ENCODE data around the gene TMEM129.

DNA sequence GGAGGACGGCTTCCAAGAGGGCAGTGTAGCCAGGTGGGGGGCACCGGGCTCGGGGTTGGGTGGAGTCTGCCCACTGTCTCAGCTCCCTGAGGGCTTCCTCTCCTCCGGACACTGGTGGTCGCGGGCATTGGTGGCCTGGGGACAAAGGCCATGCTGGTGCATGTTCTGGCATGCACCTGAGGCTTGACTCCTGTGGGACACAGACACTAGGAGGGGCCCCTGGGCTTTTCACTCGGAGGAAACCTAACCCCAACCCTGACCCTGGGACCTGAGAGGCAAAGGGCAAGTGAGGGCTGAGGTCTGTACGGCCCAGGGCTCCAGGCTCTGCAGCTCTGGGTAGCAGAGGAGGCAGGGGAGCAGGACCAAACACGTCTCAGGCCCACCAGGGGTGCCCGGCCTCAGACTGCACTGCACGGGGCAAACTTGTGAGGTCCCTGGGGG is 49.7 kb upstream of the TMEM129 start:
- no peak for TF ChIP-seq GATA2 (IDR thresholded peaks at IDR 0.05; ENCODE audit: low read depth, low read length)
- no peak for TF ChIP-seq GATA3 (IDR thresholded peaks at IDR 0.05; ENCODE audit: low read depth, low read length)

Measured in SH-SY5Y (cell line).